Measurements from ENCODE around the gene TUBA8.

- TF ChIP-seq, protein P1, sequence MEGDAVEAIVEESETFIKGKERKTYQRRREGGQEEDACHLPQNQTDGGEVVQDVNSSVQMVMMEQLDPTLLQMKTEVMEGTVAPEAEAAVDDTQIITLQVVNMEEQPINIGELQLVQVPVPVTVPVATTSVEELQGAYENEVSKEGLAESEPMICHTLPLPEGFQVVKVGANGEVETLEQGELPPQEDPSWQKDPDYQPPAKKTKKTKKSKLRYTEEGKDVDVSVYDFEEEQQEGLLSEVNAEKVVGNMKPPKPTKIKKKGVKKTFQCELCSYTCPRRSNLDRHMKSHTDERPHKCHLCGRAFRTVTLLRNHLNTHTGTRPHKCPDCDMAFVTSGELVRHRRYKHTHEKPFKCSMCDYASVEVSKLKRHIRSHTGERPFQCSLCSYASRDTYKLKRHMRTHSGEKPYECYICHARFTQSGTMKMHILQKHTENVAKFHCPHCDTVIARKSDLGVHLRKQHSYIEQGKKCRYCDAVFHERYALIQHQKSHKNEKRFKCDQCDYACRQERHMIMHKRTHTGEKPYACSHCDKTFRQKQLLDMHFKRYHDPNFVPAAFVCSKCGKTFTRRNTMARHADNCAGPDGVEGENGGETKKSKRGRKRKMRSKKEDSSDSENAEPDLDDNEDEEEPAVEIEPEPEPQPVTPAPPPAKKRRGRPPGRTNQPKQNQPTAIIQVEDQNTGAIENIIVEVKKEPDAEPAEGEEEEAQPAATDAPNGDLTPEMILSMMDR (IDR thresholded peaks at IDR 0.05): no peak
- no peak for TF ChIP-seq POLR2AphosphoS5 (IDR thresholded peaks at IDR 0.05; ENCODE audit: insufficient read depth in 1 of 2, low read depth in 1 of 2)
Observed at GRCh38 chr22:18070041-18070440, 40.6 kb upstream of the TUBA8 start.

All from vagina (tissue), 2 donors.